A549 (cell line): ENCODE measurements around the gene OR1N2.

Source experiments
- ESRRA ChIP-seq: fragments of 150-350 bp; IDR thresholded peaks from 2 replicates; pipeline ENCODE4 v1.6.1; 2014; ENCODE audit warnings: mild to moderate bottlenecking, low read length, borderline replicate concordance
- HOXB13 ChIP-seq: fragments of 250-450 bp; sonication (Bioruptor Pico); IDR thresholded peaks from 2 replicates; pipeline ENCODE4 v1.5.0; 2020; ENCODE audit warnings: low read depth, mild to moderate bottlenecking, moderate library complexity
- MYC ChIP-seq: IDR thresholded peaks from 2 replicates; pipeline ENCODE4 v1.6.1; 2012; ENCODE audit warnings: mild to moderate bottlenecking, inconsistent platforms, low read length, improper control_type of control experiment, borderline replicate concordance
- POLR2A ChIP-seq: IDR thresholded peaks from 2 replicates; pipeline ENCODE4 v1.6.1; 2012; ENCODE audit warnings: mild to moderate bottlenecking, low read length
- RNF2 ChIP-seq: fragments of 200-600 bp; sonication (generic); IDR thresholded peaks from 2 replicates; pipeline ENCODE4 v1.6.1; 2016; ENCODE audit warnings: low read depth, mild to moderate bottlenecking, antibody characterized with exemption, moderate library complexity, borderline replicate concordance
- TF ChIP-seq, protein P1 (sequence below): fragments of >200 bp; sonication (Bioruptor Twin); formaldehyde crosslinking; IDR thresholded peaks from 3 replicates; pipeline ENCODE4 v1.5.1; 2016

DNA sequence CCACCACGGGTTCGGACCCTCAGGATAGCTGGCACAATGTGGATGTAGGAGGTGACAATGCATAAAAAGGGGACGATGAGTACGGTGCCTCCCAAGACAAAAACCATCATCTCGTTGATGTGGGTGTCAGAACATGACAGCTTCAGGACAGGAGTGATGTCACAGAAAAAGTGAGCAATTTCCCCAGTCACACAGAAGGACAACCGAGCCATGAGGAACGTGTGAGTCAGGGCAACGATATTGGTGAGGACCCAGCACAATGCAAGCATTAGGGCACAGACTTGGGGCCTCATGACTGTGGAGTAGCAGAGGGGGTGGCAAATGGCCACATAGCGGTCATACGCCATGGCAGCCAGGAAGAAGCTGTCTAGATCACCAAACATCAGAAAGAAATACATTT is 26.3 kb upstream of the OR1N2 start:
- TF ChIP-seq MYC, result no peak
- TF ChIP-seq, protein P1, sequence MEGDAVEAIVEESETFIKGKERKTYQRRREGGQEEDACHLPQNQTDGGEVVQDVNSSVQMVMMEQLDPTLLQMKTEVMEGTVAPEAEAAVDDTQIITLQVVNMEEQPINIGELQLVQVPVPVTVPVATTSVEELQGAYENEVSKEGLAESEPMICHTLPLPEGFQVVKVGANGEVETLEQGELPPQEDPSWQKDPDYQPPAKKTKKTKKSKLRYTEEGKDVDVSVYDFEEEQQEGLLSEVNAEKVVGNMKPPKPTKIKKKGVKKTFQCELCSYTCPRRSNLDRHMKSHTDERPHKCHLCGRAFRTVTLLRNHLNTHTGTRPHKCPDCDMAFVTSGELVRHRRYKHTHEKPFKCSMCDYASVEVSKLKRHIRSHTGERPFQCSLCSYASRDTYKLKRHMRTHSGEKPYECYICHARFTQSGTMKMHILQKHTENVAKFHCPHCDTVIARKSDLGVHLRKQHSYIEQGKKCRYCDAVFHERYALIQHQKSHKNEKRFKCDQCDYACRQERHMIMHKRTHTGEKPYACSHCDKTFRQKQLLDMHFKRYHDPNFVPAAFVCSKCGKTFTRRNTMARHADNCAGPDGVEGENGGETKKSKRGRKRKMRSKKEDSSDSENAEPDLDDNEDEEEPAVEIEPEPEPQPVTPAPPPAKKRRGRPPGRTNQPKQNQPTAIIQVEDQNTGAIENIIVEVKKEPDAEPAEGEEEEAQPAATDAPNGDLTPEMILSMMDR, result no peak
- no peak for TF ChIP-seq ESRRA
- no peak for TF ChIP-seq POLR2A
- TF ChIP-seq HOXB13 (CRISPR knock-in tag), result no peak
- no peak for TF ChIP-seq RNF2
